Germinal center (tissue), 1 donor: ENCODE measurements around the gene PAPSS2.
"Not testable (repeated sequence)": the region's sequence is repeated elsewhere in the genome, so short reads cannot be mapped to it uniquely, and the experiment has no call there.

ENCODE experiments used
- DNase-seq: peaks from one replicate; pipeline ENCODE4 v3.0.0; 2012; ENCODE audit warnings: mixed read lengths, low spot score

PAPSS2 gene

DNA sequence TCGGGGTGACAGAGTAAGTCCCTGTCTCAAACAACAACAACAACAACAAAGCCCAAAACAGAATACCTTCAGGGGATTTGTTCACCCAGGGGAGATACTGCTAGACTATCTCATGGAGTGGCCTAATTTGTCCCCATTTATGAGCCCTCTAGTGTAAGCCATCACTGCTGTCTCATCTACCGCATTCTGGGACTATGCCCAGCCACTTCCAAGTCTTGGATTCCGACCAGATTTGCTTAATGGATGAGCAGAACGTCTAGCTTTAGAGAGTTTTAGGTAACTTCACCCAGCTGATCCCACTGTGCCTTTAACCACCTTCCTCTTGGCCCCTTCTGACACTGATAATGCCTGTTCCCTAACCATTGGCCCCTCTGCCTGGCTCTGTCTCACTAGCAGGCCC is 47.1 kb downstream of the PAPSS2 start:
- no peak for DNase-seq

GRCh38 chr10:87707254-87707653 is 47.6 kb downstream of the PAPSS2 start:
- DNase-seq, result no peak

DNA sequence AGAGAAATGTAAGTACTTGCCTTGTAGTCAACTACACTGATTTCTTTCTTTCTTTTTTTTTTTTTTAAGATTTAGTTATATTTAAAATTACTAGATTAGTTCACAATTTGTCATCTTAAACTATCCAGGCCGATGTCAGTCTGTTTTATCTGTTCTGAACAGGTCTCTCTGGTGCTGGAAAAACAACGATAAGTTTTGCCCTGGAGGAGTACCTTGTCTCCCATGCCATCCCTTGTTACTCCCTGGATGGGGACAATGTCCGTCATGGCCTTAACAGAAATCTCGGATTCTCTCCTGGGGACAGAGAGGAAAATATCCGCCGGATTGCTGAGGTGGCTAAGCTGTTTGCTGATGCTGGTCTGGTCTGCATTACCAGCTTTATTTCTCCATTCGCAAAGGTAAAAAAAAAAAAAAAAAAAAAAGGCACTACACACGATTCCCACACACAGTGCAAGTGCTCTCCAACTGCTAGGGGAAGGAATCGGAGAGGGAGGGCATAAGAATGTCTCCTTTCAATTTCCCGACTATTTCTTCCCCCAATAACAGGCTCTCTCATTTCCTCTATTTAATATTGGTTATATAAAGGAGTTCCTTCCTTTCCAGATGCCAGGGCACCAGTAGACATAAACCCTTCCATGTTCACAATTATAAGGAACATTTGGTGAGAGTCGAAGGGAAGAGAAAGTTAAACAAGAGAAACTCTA is 53.4 kb downstream of the PAPSS2 start:
- DNase-seq, result no peak

GRCh38 chr10:87713707-87714106 is 54.0 kb downstream of the PAPSS2 start:
- DNase-seq, result no peak

DNA sequence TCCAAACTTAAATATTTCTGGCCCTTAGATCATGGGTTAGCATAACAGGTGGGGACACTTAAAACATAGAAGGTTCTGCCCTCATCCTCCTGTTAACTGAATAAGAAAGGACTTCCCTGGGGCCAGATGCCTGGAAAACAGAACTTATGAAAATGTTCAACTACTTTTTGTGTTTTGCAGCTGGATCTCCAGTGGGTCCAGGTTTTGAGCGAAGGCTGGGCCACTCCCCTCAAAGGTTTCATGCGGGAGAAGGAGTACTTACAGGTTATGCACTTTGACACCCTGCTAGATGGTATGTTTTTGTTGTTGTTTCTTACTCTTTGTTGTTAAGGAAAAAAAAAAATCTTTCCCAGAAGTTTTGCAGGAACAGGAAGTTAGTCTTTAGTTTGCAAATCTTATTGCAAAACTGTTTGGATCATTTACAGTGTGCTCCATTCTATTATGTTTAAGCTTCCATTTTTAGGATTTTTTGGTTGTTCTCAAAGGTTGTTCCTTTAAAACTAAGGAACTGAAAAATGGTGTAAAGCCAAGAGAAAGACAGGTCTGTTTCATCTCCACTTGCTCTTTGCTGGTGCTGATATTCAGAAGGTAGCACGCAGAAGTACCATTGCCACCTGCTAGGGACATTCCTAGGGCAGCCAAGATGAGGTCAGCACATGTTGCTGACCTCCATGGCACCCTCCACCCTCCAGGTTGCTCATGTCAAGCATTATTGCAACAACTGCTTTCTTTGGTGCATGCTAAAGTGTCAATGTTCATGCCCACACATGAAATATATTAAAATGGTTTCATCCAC is 56.1 kb downstream of the PAPSS2 start:
- no peak for DNase-seq

GRCh38 chr10:87716348-87716670 is 56.6 kb downstream of the PAPSS2 start:
- DNase-seq, result no peak

DNA sequence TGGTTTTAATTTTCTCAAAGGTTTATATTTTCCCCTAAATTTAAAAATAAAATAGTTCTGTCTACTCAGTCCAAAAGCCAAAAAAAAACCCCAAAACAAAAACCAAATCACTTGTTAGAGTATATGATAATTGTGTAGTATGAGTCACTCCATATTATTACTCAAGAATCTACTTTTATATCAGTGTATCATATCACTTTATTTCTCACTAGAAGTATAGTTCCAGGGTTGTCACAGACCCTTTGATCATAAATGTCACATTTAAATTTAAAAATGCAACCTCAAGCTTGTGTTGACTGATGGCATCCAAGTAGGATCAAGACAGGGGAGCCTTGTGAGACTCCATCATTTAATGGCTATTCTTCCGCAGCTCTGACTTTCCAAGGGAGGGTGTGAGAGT is 61.0 kb downstream of the PAPSS2 start:
- DNase-seq, result no peak

DNA sequence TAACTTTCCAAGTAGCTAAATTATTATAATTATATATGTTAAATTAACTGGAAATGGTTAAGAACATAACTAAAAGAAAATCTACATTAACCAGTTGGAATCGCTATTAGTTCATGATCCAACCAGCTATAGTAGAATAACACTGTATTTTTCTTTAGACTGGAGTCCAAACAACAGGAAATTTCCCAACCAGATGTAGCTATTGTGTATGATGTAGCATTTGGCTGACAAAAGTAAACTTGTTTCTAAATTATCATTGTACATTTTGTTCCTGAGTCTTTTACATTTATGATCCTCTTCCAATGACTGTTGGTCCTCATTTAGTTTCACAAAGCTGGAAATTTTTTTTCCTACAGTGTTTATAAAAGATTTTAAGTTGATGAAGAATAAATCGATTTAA is 62.1 kb downstream of the PAPSS2 start:
- DNase-seq, result no peak

DNA sequence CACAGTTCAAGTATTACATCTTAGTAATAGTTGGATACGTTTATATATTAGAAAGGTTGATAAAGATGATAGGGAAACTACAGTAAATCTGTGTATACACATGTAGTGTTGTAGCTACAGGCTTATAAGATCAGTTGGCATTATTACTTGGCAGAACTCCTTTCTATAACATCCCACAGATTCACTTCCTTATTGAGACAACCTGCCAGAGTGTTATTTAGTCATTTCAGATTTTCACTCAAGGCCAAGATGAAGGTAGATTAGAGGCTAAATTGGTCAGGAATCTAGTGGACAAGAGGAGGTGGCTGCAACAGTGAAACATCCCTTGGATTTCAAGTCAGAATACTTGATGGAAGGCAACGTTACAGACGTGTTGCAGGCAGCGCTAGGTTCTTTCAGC is 63.0 kb downstream of the PAPSS2 start:
- no peak for DNase-seq

- no peak for DNase-seq
These were observed 63.8 kb downstream of the PAPSS2 start for GRCh38 chr10:87723500-87723899.

DNA sequence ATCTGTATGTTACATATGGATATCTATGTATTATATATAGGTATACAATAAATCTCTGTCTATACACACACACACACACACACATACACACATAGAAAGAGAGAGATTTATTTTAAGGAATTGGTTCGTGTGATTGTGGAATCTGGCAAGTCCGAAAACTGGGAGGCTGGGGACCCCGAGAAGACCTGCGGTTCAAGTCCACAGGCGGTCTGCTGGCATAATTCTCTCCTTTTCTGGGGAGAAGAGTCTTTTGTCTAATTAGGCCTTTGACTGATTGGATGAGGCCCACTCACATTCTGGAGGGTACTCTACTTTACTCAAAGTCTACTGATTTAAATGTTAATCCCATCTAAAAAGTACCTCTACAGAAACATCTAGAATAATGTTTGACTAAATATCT is 65.1 kb downstream of the PAPSS2 start:
- no peak for DNase-seq

GRCh38 chr10:87729940-87730339 is 70.3 kb downstream of the PAPSS2 start:
- no peak for DNase-seq

DNA sequence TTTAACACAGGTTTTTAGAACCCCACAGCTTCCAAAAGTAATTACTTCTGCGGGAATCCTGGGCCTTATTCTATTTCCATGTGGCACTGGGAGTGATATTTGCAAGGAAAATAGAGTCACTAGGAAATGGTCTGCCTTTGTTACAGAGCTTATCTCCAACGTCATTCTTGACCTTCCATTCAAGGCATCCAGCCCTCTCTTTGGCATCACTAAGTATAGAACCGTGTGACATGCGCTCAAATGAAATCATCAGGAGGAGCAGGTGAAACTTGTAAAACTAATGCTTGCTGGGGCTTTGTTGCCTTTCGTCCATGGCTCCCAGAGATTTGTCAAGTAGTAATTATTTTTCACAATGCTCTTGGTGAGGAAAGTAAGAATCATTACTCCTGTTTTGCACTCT is 73.4 kb downstream of the PAPSS2 start:
- no peak for DNase-seq

DNA sequence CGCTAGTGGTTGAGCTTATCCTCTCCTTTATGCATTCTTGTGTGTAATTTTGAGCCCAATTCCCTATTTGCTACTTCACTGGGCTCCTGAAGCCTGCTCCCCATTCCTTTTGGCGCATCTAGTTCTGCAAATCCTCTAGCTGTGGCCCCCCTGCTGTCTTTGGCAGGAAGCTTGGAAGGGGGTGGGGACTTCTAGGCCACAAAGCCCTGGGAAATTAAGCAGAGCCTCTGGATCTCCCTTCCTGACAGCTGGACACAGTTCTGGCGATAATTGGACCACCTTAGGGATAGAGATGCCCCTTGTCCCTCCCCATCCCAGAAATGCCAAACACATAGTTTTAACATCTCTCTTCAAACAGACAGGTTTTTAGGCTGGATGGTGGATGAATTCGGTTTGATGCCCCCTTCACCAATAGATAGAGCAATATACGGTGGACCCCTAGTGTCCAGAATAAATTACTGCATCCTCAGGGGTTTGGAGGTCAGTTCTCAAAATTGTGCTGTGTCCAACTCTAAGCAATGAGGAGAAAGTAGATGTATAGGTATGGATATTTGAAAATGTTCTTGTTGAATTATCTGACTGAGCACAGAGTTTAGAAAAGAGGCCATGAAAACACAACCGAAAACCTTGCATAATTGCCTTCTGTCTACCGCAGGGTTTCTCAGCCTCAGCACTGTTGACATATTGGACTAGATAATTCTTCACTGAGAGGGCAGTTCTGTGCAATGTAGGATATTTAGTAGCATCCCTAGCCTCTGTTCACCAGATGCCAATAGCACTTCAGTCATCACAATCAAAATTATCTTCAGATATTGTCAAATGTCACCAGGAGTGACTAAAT is 75.5 kb downstream of the PAPSS2 start:
- DNase-seq, result peak; percentile 56

GRCh38 chr10:87738253-87738652 is 78.6 kb downstream of the PAPSS2 start:
- DNase-seq, result not testable (repeated sequence)

GRCh38 chr10:87739703-87740102 is 80.0 kb downstream of the PAPSS2 start:
- DNase-seq, result no peak

GRCh38 chr10:87740254-87740655 is 80.6 kb downstream of the PAPSS2 start:
- DNase-seq, result no peak

DNA sequence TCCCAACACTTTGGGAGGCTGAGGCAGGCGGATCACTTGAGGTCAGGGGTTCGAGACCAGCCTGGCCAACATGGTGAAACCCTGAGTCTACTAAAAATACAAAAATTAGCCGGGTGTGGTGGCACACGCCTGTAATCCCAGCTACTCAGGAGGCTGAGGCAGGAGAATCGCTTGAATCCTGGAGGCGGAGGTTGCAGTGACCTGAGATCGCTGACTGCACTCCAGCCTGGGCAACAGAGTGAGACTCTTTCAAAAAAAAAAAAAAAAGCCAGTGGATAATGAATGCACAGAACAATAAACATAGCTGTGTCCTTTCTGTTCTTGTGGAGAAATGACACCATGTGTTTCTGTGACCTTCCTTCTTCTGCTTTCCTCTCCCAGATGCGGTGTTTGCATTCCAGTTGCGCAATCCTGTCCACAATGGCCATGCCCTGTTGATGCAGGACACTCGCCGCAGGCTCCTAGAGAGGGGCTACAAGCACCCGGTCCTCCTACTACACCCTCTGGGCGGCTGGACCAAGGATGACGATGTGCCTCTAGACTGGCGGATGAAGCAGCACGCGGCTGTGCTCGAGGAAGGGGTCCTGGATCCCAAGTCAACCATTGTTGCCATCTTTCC is 83.4 kb downstream of the PAPSS2 start:
- not testable (repeated sequence) for DNase-seq

DNA sequence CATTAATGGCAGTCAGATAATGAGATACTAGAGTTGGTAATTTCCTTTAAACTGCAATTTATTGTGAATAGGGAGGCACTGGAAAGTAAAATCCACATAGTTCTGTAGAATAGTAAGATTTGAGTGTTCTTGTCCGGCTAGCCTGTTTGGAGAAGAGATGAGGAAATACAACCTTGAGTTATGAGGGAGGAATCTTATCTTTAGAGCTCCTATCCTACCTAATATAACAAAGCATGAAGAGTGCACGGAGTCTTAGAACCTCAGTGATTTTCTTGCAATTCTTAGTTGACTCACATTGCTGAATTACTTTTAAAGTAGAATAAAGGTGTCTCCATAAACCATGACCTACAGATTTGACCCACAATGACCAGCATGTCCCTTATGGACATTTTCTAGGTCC is 84.9 kb downstream of the PAPSS2 start:
- DNase-seq, result no peak

DNA sequence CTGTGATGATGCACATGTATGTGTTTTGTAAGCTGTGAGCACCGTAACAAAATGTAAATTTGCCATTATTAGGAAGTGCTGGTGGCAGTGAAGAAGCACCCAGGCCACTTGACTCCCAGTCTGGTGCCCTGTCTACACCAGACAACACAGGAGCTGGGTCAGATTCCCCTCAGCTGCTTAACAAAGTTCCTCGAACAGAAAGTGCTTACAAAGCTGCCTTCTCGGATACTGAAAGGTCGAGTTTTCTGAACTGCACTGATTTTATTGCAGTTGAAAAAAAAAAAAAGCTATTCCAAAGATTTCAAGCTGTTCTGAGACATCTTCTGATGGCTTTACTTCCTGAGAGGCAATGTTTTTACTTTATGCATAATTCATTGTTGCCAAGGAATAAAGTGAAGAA is 87.2 kb downstream of the PAPSS2 start:
- no peak for DNase-seq

DNA sequence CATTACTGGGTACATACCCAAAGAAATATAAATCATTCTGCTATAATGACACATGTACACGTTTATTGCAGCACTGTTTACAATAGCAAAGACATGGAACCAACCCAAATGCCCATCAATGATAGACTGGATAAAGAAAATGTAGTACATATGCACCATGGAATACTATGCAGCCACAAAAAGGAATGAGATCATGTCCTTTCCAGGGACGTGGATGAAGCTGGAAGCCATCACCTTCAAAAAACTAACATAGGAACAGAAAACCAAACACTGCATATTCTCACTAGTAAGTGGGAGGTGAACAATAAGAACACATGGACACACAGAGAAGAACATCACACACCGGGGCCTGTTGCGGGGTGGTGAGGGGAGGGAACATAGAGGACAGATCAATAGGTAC is 88.6 kb downstream of the PAPSS2 start:
- DNase-seq, result not testable (repeated sequence)

DNA sequence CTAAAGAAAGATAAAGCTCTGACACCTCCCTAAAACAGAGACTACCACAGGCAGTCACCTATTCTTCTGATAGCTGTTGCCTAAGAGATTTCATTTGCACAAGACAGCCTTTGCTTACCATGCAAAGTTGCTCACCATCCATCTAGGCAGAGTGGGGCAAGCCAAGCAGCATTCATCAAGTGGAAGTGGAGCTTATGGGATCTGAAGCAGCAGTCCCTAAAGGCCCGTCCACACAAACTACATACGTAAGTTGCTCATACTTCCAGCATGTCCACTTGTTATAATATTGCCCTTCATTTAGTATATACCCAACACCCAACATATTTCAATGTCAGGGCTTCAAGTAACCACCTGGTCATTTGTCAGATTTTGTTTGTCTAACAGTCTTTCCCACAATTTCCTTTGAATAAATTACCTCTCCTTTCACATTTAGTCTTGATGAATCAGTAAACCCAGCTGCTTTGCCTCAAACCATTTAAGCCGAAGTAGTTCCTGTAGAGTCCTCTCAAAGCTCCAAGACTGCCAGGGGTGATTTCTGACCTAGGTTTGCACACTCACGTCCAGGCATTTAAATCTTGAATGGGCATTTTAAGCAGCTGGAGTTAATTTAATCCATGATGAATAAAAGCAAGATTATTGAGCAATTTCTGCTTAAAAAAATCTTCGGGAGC is 90.5 kb downstream of the PAPSS2 start:
- no peak for DNase-seq
